ENCODE results near the gene SDHB.
"Not testable (repeated sequence)": the region's sequence is repeated elsewhere in the genome, so short reads cannot be mapped to it uniquely, and the experiment has no call there.

The SDHB gene

GRCh38 chr1:17071794-17072193 is 18.0 kb upstream of the SDHB start:
- no peak for DNase-seq

DNA sequence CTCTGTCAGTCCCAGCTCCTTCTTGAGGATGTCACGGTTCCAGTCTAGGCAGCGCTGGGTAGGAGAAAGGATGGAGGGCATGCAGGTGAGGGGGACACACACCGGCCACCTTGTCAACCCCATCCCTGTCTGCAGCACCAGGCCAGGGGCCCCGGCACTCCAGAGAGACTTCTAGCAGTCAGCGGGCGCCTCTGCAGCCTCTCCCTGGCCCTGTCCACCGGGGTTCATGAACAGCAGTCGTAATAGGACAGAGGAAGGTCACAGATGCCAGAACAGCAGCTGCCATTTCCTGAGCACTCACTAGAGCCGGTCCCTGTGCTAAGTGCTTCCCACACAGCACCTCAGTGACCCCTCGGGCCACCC is 16.3 kb upstream of the SDHB start:
- no peak for DNase-seq

DNA sequence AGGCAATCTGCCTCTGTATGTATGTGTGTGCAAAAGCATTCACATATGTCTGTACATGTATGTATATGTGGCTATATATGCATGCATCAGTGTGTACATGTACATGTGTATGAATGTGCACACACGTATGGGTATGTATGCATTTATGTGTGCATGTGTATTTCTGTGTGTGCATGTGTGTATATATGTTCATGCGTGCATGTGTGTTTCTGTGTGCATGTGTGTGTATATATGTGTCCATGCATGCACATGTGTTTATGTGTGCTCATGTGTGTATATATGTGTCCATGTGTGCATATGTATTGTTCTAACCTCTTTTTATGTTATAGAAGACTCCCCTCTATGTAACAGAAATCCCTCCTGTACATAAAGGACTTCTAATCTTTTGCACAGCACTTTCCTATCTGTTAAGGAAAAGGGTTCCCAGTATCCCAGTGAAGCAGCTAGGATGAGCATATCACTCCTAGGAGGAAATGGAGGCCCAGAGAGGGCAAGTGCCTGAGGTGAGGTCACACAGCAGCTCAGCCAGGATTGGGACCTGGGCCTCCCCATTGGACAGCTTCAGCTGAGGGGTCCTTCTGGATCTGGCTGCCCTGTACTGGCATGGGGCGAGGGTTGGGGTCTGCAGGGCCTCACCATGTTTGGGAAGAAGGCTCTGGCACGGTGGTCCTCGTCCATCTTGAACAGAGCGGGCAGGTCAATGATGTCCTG is 15.8 kb upstream of the SDHB start:
- DNase-seq = no peak

DNA sequence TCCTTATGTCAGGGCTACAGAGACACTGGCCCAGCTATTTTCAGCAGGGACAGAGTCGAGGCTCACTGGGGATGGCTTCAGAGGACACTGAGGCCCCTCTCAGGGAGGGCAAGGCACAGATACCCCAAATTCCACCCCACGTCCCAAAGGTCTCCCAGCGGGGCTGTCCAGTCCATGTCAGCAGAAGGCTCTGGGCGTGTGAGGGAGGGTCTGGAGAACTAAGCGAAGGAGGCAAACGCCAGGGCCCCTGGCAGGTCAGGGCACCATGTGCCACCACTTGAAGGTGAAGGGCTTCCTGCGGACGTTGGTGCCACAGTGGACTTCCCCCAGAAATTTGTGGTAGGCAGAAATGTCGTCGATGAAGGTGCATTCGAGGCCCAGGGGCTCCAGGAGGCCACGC is 15.0 kb upstream of the SDHB start:
- DNase-seq = no peak

DNA sequence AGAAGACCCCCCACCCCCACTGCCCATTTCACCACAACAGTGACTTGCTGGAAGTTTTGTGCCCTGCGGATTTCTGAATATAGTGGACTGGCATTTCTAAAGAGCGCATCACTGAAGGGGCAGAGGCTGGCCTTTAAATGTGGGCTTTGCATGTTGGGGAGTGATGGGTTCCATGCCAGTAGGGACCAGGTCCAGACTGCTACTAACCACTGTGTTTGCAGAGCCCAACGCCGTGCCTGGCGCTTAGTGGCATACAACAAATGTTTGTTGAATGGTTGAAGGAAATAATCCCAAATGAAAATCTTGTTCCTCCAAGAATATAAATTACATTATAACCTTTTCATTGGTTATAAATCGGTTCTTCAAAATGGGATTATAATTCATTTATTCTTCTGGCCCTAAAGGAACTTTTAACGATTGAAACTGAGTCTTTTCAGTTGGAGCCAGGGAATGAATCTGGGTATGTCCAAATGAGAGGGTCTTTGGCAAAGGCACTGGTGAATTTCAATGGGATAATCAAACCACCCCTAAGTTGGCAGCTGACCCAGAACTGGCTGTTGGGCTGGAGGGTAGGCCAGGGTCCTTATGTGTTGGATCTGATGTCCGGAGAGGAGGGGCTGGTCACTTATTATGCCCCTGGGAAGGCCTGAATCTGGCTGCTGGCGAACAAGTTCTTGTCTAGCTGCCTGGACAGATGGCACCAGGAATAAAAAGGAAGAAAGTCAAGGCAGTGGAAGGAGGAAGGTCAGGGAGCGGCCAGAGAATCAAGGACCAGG is 13.8 kb upstream of the SDHB start:
- no peak for DNase-seq

- DNase-seq = no peak
These were observed 13.2 kb upstream of the SDHB start for GRCh38 chr1:17067069-17067426.

GRCh38 chr1:17066361-17067068 is 12.7 kb upstream of the SDHB start:
- no peak for DNase-seq

DNA sequence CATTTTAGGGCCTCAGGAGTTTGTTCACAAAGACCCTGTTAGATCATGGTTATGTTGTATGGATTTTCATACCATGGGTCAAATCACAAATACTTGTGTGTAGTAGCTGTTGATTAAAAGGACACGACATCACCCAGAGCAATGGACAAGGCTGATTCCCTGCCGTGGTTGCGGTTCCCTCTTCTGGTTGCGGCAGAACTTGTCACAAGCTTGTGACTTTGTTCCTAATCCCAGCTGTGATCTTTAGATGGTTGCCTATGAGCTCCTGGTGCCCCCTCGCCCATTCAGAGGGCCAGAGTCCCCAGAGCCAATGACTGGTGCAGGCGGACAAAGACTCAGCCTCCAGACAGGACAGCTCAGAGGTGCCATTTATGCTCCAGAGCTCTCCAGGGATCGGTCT is 11.8 kb upstream of the SDHB start:
- DNase-seq = no peak

DNA sequence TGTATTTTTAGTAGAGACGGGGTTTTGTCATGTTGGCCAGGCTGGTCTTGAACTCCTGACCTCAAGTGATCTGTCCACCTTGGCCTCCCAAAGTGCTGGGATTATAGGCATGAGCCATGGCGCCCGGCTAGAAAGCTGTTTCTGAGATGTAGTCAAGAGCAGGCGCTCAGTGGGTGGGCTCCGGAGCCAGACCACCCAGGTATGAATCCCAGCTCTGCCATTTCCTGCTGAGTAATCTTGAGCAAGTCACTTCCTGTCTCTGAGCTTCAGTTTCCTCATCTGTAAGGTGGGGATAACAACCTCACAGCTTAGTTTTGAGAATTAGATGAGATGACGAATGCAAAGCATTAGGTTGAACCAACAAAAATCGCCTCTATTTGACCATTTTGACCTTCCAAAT is 8.9 kb upstream of the SDHB start:
- not testable (repeated sequence) for DNase-seq

DNA sequence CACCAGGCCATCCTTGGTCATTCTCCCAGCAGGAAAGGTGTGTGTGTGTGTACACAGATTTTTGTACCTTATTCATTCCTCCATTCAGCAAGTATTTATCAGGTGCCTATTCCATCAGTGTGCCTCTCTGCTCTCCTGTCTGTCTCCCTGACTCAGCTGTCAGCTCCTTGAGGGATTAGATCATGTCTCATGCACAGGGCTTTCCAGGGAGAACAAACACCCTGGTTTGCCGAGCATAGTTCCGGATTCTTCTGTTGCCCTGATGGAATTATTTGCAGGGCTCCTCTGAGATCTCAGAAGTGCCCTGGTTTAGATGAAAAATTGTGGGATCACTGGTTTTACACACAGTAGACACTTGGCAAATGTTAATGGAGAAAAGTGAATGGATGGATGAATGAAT is 8.1 kb upstream of the SDHB start:
- DNase-seq = no peak

DNA sequence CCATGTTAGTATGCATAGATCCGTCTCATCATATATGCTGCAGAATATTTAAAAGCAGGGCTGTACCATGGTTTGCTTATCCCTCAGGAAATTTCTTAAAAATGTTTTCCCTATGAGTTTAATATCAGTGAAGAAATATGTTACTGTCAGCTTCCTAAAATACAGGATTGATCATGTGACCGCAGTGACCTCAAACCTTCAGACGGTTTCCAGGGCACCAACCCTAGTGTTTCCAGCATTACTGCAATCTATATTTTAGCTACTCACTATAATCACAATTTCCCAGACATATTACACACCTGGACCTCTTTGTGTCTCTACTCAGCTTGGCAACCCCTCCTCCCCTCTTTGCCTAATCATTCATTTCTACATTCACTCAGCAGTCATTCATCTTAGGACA is 7.7 kb upstream of the SDHB start:
- DNase-seq = no peak

DNA sequence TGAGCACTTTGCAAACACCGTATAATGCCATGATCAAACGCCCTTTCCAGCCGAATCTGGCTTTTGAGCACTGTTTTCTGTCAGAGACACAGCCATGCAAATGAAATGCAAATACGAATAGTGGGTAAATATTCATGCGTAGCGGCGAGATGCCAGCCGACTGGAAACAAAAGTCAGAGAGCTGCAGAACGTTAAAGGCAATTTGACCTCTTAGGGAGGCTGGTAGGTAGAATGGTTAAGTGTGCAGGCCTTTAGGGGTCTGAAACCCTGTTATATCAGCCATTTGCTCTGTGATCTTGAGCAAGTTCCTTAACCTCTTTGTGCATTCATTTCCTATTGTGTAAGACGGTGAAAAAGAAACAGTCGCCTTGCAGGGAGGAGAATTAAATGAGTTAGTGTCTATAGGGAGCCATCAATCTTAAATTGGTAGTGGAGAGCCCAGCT is 6.5 kb upstream of the SDHB start:
- no peak for DNase-seq

- DNase-seq = peak; percentile 62
These were observed 5.8 kb upstream of the SDHB start for GRCh38 chr1:17059391-17060305.

- DNase-seq = no peak
These were observed 2.7 kb upstream of the SDHB start for GRCh38 chr1:17056551-17056950.

- no peak for DNase-seq
These were observed 2.0 kb upstream of the SDHB start for GRCh38 chr1:17055801-17056200.

GRCh38 chr1:17053086-17053684 is 647 bp downstream of the SDHB start:
- no peak for DNase-seq

DNA sequence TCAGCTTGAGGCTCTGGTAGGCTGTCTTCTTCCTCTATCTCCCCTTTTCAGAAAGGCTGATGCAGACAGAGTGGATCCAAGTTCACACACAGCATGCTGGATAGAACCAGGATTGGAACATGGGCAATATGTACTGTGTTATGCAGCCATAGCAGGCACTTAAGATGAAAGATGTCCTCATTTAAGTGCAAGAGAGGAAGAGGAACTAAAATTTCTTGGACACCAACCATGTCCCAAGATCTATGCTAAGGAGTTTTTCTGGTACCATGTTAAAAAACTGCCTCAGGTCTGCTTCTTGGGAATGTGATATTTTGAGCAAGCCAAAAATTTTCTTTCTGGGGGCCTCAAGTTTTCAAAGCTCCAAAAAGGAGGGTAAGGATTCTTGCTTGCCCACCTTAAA is 1.2 kb downstream of the SDHB start:
- no peak for DNase-seq

DNA sequence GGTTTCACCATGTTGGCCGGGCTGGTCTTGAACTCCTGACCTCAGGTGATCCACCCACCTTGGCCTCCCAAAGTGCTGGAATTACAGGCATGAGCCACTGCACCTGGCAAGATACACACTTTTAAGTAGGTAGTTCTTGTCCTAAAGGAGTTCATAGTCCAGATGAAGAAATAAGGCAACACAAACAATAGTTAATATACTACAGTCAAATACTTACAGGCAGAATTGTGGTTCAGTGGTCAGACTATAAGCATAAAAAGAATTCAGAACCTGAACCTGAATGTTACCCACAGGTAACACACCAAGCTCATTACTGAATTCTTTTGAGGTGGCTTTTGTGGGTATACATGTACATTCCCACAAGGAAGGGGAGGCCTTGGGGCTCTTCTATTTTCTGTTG is 1.8 kb downstream of the SDHB start:
- DNase-seq = no peak

DNA sequence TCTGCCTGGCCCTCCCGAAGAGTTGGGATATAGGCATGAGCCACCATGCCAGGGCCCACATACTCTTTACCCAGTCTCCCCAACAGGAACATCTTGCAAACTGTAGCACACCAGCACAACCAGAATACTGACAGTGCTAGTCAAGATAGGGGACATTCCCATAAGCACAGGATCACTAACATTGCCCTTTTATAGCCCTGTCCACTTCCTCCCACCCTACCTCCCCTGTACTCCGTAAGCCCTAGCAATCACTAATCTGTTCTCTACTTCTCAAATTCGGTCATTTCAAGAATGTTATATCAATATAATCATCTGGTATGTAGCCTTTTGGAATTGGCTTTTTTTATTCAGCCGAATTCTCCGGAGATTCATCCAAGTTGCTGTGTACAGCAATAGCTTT is 5.9 kb downstream of the SDHB start:
- DNase-seq = no peak

DNA sequence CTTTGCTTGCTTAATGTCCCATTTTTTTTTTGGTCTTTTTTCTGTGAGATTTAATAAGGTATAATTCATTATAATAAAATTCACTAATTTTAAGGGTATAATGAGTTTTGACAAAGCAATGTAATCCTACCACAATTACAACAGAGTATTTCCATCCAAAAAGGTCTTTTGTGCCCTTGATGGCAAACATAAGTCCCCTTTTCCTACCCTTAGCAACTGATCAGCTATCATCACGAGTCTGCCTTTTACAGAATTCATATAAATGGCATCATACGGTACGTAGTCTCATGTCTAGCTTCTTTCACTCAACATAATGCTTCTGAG is 7.5 kb downstream of the SDHB start:
- DNase-seq = no peak

- DNase-seq = no peak
These were observed 8.0 kb downstream of the SDHB start for GRCh38 chr1:17045634-17046333.

GRCh38 chr1:17045150-17045549 is 8.7 kb downstream of the SDHB start:
- no peak for DNase-seq
